NT2/D1 (cell line): ENCODE data around the gene IGF1R.

Experiments
- SUZ12 ChIP-seq: IDR thresholded peaks from 2 replicates; pipeline ENCODE4 v1.6.1; 2011; ENCODE audit not compliant: insufficient read length, insufficient read depth; ENCODE audit errors: extremely low read depth
- YY1 ChIP-seq: IDR thresholded peaks from 2 replicates; pipeline ENCODE4 v1.6.1; 2011; ENCODE audit not compliant: insufficient read length, insufficient read depth
- ZNF274 ChIP-seq: IDR thresholded peaks from 2 replicates; pipeline ENCODE4 v1.6.1; 2011; ENCODE audit warnings: mild to moderate bottlenecking, low read depth, low read length

GRCh38 chr15:98904544-98904943, 256.2 kb downstream of the IGF1R start:
- TF ChIP-seq ZNF274, result no peak
- TF ChIP-seq SUZ12, result no peak
- TF ChIP-seq YY1, result no peak
